SJCRH30 (cell line): Measurements from ENCODE around the gene FBXW9. TPM values are rescaled to one million over a fixed set of nuclear protein-coding genes. Genes with fewer than 3 reads are reported as not detected.
A peak's percentile ranks its signal among the peaks of the same experiment; 100 is the strongest.
"Not testable (repeated sequence)": the region's sequence is repeated elsewhere in the genome, so short reads cannot be mapped to it uniquely, and the experiment has no call there.

Source experiments
- DNase-seq, 2 experiments: peaks; one replicate each; pipeline ENCODE4 v3.0.0-alpha.2; 2015 to 2020
- H3K27ac ChIP-seq: fragments of 250-450 bp; sonication (Bioruptor Pico); 2 replicates; pipeline ENCODE4 v1.5.1; 2020; ENCODE audit warnings: mild to moderate bottlenecking, moderate library complexity
- H3K27me3 ChIP-seq: fragments of 250-450 bp; sonication (Bioruptor Pico); 2 replicates; pipeline ENCODE4 v1.5.1; 2020; ENCODE audit warnings: mild to moderate bottlenecking, moderate library complexity
- H3K36me3 ChIP-seq: fragments of 250-450 bp; sonication (Bioruptor Pico); 2 replicates; pipeline ENCODE4 v1.5.1; 2020; ENCODE audit warnings: mild to moderate bottlenecking, moderate library complexity
- H3K4me1 ChIP-seq: fragments of 250-450 bp; sonication (Bioruptor Pico); 2 replicates; pipeline ENCODE4 v1.5.1; 2020; ENCODE audit warnings: mild to moderate bottlenecking, moderate library complexity
- H3K4me3 ChIP-seq: fragments of 250-450 bp; sonication (Bioruptor Pico); 2 replicates; pipeline ENCODE4 v1.5.1; 2020; ENCODE audit warnings: mild to moderate bottlenecking, moderate library complexity
- H3K9me3 ChIP-seq: fragments of 250-450 bp; sonication (Bioruptor Pico); replicated peaks from 2 replicates; pipeline ENCODE4 v1.5.1; 2020; ENCODE audit warnings: mild to moderate bottlenecking, moderate library complexity
- total RNA-seq: library from RNA; depleted of rRNA; stranded (reverse); fragments of >200 nt; shearing (Covaris generic); gene quantifications from 2 replicates; pipeline ENCODE4 v1.2.3, GENCODE V29; 2014

FBXW9 gene
- total RNA-seq, 1 experiment from 2014 or later: 8.3 TPM

GRCh38 chr19:12701596-12702282 is 5.3 kb upstream of the FBXW9 start:
- H3K4me1 ChIP-seq: no peaks in the 10 kb centered on the region
- H3K36me3 ChIP-seq: peaks cover 67% of the 10 kb centered on the region
- DNase-seq: no peak
- H3K9me3 ChIP-seq: no peaks in the 10 kb centered on the region
- H3K27me3 ChIP-seq: no peaks in the 10 kb centered on the region
- H3K27ac ChIP-seq: no peak overlapping the region
- H3K4me3 ChIP-seq: no peak overlapping the region

- no peaks in the 10 kb centered on the region for H3K9me3 ChIP-seq
- DNase-seq: no peak
- H3K4me1 ChIP-seq: peaks cover 3% of the 10 kb centered on the region; the same call in 1 of the 2 replicates
- no peak overlapping the region for H3K27ac ChIP-seq
- H3K4me3 ChIP-seq: no peak overlapping the region
- H3K27me3 ChIP-seq: no peaks in the 10 kb centered on the region
- peaks cover 33% of the 10 kb centered on the region for H3K36me3 ChIP-seq
Measured at GRCh38 chr19:12698138-12698537, 1.7 kb upstream of the FBXW9 start.

GRCh38 chr19:12697425-12697824 is 994 bp upstream of the FBXW9 start:
- peaks cover 26% of the 10 kb centered on the region for H3K36me3 ChIP-seq
- H3K9me3 ChIP-seq, H3K27ac ChIP-seq, DNase-seq, H3K4me3 ChIP-seq, H3K4me1 ChIP-seq, H3K27me3 ChIP-seq: not testable (repeated sequence)

DNA sequence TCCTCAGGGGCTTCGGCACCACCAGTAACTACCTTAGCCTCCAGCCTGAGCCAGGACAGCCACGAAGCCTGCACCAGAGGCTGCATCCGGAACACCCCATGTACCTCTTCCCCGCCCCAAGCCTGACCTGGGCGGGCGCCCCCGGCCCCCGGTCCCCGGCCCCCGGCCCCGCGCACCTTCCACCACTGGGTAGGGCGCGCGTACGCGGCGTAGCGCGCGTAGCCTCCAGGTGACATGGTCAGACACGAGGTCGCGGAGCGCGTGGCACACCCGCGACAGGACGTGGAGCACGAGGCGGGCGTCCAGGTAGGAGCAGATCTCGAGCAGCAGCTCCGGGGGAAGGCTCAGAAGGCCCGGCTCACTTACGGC is 450 bp downstream of the FBXW9 start:
- peaks cover 11% of the 10 kb centered on the region for H3K36me3 ChIP-seq
- H3K4me3 ChIP-seq: peak overlapping the region; percentile 70
- H3K9me3 ChIP-seq: no peaks in the 10 kb centered on the region
- DNase-seq: no peak
- H3K4me1 ChIP-seq: peaks cover 3% of the 10 kb centered on the region; the same call in 1 of the 2 replicates
- H3K27ac ChIP-seq: no peak overlapping the region; the same call in 1 of the 2 replicates
- H3K27me3 ChIP-seq: no peaks in the 10 kb centered on the region

DNA sequence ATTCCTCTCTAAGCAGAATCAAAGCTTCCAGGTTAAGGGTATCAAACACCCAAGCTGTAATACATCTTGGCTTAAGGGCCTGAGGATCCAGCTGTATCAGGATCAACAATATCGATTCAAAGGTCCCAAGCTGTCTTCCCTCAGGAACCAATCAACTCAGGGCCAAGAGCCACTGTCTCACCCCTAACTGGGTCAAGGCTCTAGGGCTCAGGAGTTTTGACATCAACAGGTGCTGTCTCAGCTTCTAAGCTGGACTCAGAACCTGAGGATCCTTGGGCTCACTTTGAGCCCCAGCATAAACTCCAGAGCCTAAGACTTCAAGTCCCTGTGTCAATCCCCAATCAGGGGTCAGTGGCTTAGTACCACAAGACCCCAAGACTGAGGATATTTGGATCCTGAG is 917 bp downstream of the FBXW9 start:
- Histone ChIP-seq H3K4me3 (peak overlapping the region; percentile 70; the same call in 1 of the 2 replicates), H3K36me3 (peaks cover 7% of the 10 kb centered on the region; the same call in 1 of the 2 replicates), H3K27ac (no peak overlapping the region), H3K9me3 (no peaks in the 10 kb centered on the region), H3K4me1 (peaks cover 3% of the 10 kb centered on the region; the same call in 1 of the 2 replicates), H3K27me3 (no peaks in the 10 kb centered on the region)
- no peak for DNase-seq

DNA sequence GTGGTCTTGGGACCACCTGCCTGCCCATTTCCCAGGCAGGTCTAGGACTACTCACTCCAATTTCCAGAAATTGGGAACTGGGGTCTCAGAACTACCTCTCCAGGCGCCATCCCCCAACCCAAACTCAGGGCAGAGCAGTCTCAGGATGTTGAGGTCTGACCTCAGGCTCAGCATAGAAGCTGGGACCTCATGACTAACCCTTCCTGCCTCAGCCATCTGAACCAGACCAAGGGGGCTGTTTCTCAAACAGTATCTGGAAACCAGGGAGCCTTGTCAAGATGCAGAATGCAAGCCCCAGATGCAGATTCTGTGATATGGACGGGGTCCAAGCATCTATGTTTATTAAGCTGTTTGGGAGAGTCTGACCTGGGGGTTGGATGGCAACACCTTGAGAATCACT is 1.3 kb downstream of the FBXW9 start:
- H3K36me3 ChIP-seq: peaks cover 7% of the 10 kb centered on the region; the same call in 1 of the 2 replicates
- no peak for DNase-seq
- H3K4me1 ChIP-seq: peaks cover 3% of the 10 kb centered on the region; the same call in 1 of the 2 replicates
- no peaks in the 10 kb centered on the region for H3K9me3 ChIP-seq
- H3K27ac ChIP-seq: no peak overlapping the region
- H3K27me3 ChIP-seq: no peaks in the 10 kb centered on the region
- H3K4me3 ChIP-seq: no peak overlapping the region

DNA sequence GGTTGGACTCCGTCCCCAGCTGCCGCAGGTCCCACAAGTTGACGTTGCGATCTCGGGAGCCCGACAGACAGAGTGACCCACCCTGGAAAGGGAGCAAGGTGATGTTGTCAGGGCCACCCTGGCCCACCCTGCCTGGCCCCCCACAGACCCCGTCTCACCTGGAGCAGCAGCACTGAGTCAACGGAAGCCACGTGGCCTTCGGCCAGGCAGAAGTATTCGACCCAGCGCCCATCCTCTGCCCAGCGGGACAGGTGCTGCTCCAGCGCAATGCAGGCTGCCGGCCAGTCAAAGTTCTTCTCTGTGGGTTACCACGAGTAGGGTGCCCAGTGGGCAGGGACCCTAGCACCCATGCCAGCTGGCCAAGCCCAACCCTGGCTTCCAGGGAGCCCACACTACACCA is 1.8 kb downstream of the FBXW9 start:
- Histone ChIP-seq H3K27me3 (no peaks in the 10 kb centered on the region), H3K4me3 (no peak overlapping the region), H3K9me3 (no peaks in the 10 kb centered on the region), H3K27ac (no peak overlapping the region), H3K36me3 (peaks cover 7% of the 10 kb centered on the region; the same call in 1 of the 2 replicates), H3K4me1 (peaks cover 3% of the 10 kb centered on the region; the same call in 1 of the 2 replicates)
- no peak for DNase-seq

GRCh38 chr19:12692960-12693359 is 3.5 kb downstream of the FBXW9 start:
- no peak for DNase-seq
- H3K36me3 ChIP-seq: 0 out of 2 replicates have a peak, but pooled peaks cover 3% of the 10 kb centered on the region
- H3K27me3 ChIP-seq: no peaks in the 10 kb centered on the region
- no peaks in the 10 kb centered on the region for H3K9me3 ChIP-seq
- no peak overlapping the region for H3K27ac ChIP-seq
- no peak overlapping the region for H3K4me3 ChIP-seq
- peaks cover 6% of the 10 kb centered on the region for H3K4me1 ChIP-seq

DNA sequence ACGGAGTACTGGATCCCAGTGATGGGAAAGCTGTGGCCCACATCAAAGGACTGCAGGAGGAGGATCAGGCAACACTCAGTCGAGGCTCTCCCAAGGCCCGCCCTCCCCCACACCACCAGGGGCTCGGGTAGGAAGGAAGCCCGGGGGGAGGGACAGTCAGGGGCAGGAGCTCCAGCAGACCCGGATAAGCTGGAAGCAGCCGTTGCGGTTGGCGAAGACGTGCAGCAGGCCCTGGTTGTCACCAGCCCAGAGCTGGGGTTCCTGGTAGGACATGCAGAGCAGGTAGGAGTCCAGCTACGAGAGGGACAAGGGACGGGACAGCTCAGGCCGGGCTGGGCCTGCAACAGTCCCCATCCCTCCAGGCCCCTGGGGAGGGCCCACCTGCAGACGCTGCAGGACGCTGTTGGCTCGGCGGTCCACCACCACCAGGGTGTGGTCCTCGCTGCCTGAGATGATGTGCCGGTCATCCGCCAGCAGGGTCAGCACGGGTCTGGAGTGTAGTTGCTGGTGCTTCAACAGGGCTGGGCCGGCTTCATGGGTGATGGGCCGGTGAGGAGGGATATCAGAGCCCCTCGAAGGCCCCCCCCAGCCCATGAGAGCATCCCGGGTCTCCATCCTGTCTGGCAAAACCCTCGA is 6.7 kb downstream of the FBXW9 start:
- Histone ChIP-seq H3K27me3 (no peaks in the 10 kb centered on the region), H3K4me3 (no peak overlapping the region), H3K4me1 (peaks cover 9% of the 10 kb centered on the region), H3K36me3 (no peaks in the 10 kb centered on the region), H3K27ac (no peak overlapping the region), H3K9me3 (no peaks in the 10 kb centered on the region)
- DNase-seq: no peak

GRCh38 chr19:12689012-12689411 is 7.4 kb downstream of the FBXW9 start:
- H3K36me3 ChIP-seq: no peaks in the 10 kb centered on the region
- H3K27ac ChIP-seq: no peak overlapping the region
- H3K4me3 ChIP-seq: no peak overlapping the region
- peaks cover 9% of the 10 kb centered on the region for H3K4me1 ChIP-seq
- H3K9me3 ChIP-seq: no peaks in the 10 kb centered on the region
- DNase-seq: no peak
- no peaks in the 10 kb centered on the region for H3K27me3 ChIP-seq

GRCh38 chr19:12687496-12688196 is 8.8 kb downstream of the FBXW9 start, which contains the start of gene GNG14:
Gene GNG14, plus strand, starts transcription at chr19:12687998. Its CDS starts 51 bp downstream, at chr19:12688049.
- Histone ChIP-seq H3K36me3 (no peaks in the 10 kb centered on the region), H3K4me1 (peaks cover 9% of the 10 kb centered on the region), H3K27ac (peak within 1 kb of the TSS; percentile 23; the same call in 1 of the 2 replicates), H3K9me3 (no peaks in the 10 kb centered on the region), H3K27me3 (no peaks in the 10 kb centered on the region), H3K4me3 (no peak within 1 kb of the TSS)
- peak; percentile 70 to 80 for DNase-seq

GRCh38 chr19:12685831-12686230 is 10.6 kb downstream of the FBXW9 start:
- Histone ChIP-seq H3K4me1 (peaks cover 9% of the 10 kb centered on the region), H3K27ac (no peak overlapping the region), H3K9me3 (no peaks in the 10 kb centered on the region), H3K36me3 (no peaks in the 10 kb centered on the region), H3K27me3 (no peaks in the 10 kb centered on the region), H3K4me3 (no peak overlapping the region)
- DNase-seq: no peak

DNA sequence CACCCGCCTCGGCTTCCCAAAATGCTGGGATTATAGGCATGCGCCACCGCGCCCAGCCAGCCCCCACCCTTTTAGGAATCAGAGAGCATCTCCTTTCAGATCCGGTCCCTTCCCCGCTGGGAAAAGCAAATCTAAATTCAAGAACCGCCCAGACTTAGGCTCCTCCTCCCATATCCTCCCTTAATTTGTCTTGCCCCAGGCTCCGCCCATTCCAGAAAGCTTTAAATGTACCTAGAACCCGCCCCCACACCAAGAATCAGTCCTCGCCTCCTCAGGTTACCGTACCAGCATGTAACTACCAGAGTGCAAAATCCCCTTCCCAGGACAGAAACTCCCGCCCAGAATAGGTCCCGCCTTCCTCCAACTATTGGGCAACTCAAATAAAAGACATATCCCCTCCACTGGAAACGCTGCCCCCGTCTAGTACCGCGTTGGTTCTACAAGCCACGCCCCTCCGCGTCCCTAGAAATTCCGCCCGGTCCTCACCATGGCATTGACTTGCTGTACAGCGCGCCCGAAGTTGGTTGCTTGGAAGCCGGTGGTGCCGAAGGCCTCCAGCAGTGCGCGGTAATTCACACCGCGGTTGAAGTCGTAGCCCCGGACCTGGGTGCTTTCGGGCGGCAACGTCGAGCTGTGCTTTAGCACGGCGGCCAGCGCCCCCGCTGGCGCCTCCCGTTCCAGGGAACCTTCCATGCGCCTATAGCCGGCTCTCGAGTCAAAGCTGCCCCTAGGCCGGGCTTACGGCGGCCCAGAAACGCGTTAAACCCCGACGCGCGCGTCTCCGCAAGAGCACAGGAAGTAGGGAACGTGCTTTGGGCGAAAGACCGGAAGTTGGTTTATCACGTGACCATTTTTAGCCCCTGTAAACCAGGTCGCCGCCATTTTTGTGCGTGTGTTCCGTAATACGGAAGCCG is 15.1 kb downstream of the FBXW9 start, which contains the start of gene DHPS:
Gene DHPS (minus strand): TSS at position 807 of the 914 bp plus-strand sequence. CDS start 114 bp downstream, at position 693.
- Histone ChIP-seq H3K4me3 (peak within 1 kb of the TSS; percentile 91), H3K9me3 (no peaks in the 10 kb centered on the region), H3K27ac (peak within 1 kb of the TSS; percentile 99), H3K4me1 (no peaks in the 10 kb centered on the region), H3K27me3 (no peaks in the 10 kb centered on the region), H3K36me3 (peaks cover 34% of the 10 kb centered on the region)
- peak; percentile 99 to 100 for DNase-seq

DNA sequence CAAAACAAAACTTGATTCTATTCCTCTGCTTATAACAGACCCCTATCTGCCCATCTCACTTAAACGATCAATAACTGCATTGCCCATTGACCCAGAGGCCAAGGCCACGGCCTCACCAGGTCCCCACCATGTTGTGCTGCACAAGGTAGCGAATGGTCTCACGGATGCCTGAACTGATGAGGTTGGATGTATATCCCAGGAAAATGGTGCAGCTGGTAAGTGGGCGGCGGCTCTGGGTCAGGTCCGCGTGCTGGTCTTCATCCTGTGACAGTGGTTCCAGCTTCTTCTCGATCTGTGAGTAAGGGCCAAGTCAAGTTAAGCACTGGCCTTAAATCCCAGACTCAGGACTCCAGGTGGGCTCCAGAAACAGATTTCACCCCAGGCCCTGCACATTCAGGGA is 16.4 kb downstream of the FBXW9 start:
- Histone ChIP-seq H3K4me1 (no peaks in the 10 kb centered on the region), H3K9me3 (no peaks in the 10 kb centered on the region), H3K27me3 (no peaks in the 10 kb centered on the region), H3K4me3 (no peak overlapping the region), H3K27ac (no peak overlapping the region), H3K36me3 (peaks cover 47% of the 10 kb centered on the region)
- DNase-seq: no peak
